GM21786 (cell line): ENCODE results near the gene BCL3.
A peak's percentile ranks its signal among the peaks of the same experiment; 100 is the strongest.
"Not testable (repeated sequence)": the region's sequence is repeated elsewhere in the genome, so short reads cannot be mapped to it uniquely, and the experiment has no call there.

Experiments used
- ATAC-seq: cut with Tn5 transposase; IDR thresholded peaks from one replicate; pipeline ENCODE4 v1.9.1; 2021; ENCODE audit not compliant: unreplicated experiment

The BCL3 gene

GRCh38 chr19:44756089-44756562 is 7.6 kb downstream of the BCL3 start:
- ATAC-seq: no peak

- ATAC-seq: no peak
These were observed 8.7 kb downstream of the BCL3 start for GRCh38 chr19:44757057-44757734.

GRCh38 chr19:44757735-44758505 is 9.4 kb downstream of the BCL3 start:
- no peak for ATAC-seq

GRCh38 chr19:44758596-44758995 is 10.1 kb downstream of the BCL3 start:
- ATAC-seq: no peak

- no peak for ATAC-seq
These were observed 10.7 kb downstream of the BCL3 start for GRCh38 chr19:44759083-44759804.

GRCh38 chr19:44762038-44762437 is 13.5 kb downstream of the BCL3 start:
- no peak for ATAC-seq

- ATAC-seq: no peak
These were observed 16.8 kb downstream of the BCL3 start for GRCh38 chr19:44765033-44765948.

- no peak for ATAC-seq
These were observed 17.4 kb downstream of the BCL3 start for GRCh38 chr19:44765949-44766335.

GRCh38 chr19:44767295-44768180 is 19.0 kb downstream of the BCL3 start:
- no peak for ATAC-seq

- peak; percentile 93 for ATAC-seq
These were observed 22.2 kb downstream of the BCL3 start for GRCh38 chr19:44770550-44771257.

- ATAC-seq: not testable (repeated sequence)
These were observed 23.6 kb downstream of the BCL3 start for GRCh38 chr19:44772144-44772543.

GRCh38 chr19:44772959-44773358 is 24.5 kb downstream of the BCL3 start:
- ATAC-seq: no peak

- no peak for ATAC-seq
These were observed 27.2 kb downstream of the BCL3 start for GRCh38 chr19:44775676-44776240.

GRCh38 chr19:44776402-44777096 is 28.0 kb downstream of the BCL3 start:
- ATAC-seq: no peak

GRCh38 chr19:44777715-44778347 is 29.3 kb downstream of the BCL3 start, which contains the start of gene CBLC:
Gene CBLC (plus strand): TSS chr19:44777890. CDS start chr19:44777932, 42 bp downstream.
- no peak for ATAC-seq

GRCh38 chr19:44779150-44779549 is 30.6 kb downstream of the BCL3 start:
- no peak for ATAC-seq

GRCh38 chr19:44781694-44782093 is 33.2 kb downstream of the BCL3 start:
- ATAC-seq: not testable (repeated sequence)

GRCh38 chr19:44782729-44783128 is 34.2 kb downstream of the BCL3 start:
- no peak for ATAC-seq
